ENCODE data around the gene EIF4G3.
A peak's percentile ranks its signal among the peaks of the same experiment; 100 is the strongest.
"Not testable (repeated sequence)": the region's sequence is repeated elsewhere in the genome, so short reads cannot be mapped to it uniquely, and the experiment has no call there.

EIF4G3 gene

DNA sequence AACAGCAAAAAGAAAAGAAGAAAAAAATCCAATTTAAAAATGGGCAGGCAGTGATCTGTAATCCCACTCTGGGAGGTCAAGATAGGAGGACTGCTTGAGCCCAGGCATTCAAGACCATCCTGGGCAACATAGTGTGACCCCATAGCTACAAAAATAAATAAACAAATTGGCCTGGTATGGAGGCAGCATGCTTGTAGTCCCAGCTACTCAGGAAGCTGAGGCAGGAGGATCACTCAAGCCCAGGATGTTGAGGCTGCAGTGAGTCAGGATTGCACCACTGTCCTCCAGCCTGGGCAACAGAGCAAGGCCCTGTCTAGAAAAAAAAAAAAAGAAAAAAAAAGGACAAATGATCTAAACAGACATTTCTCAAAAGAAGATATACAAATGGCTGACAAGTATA is 99.6 kb downstream of the EIF4G3 start:
- no peak for DNase-seq

DNA sequence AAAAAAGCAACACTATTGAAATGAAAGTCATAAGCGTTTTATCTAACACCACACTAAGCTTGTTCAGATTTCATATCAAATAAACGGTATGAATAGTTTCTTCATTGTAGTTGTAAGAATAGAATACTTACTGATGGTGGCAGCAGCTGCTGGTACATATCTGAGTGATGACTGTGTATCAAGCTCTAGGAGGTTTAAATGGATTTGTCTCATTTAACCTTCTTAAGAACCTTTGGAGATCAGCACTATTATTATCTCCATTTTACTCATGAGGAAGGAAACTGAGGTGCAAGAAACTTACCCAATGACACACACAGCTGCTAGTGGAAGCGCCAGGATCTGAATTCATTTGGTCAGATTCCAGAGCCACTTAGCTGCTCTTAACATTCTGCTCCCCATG is 104.0 kb downstream of the EIF4G3 start:
- Mint-ChIP-seq H3K36me3 (peaks cover 16 to 47% of the 10 kb centered on the region in 2 donors), H3K9me3 (no peaks in the 10 kb centered on the region), H3K4me3 (no peak overlapping the region), H3K27me3 (no peaks in the 10 kb centered on the region), H3K27ac (no peak overlapping the region), H3K4me1 (peaks cover 8 to 26% of the 10 kb centered on the region in 2 donors)
- ATAC-seq (replicated peaks) (no peak), DNase-seq (no peak)

More for the DNA sequence above, 99.6 kb downstream of the EIF4G3 start:
- Mint-ChIP-seq H3K27ac (peak overlapping the region; percentile 60), H3K9me3 (no peaks in the 10 kb centered on the region), H3K36me3 (peaks cover 9 to 45% of the 10 kb centered on the region in 2 donors), H3K4me3 (no peak overlapping the region), H3K27me3 (no peaks in the 10 kb centered on the region), H3K4me1 (peaks cover 7 to 26% of the 10 kb centered on the region in 2 donors)
- ATAC-seq (replicated peaks), result no peak

DNA sequence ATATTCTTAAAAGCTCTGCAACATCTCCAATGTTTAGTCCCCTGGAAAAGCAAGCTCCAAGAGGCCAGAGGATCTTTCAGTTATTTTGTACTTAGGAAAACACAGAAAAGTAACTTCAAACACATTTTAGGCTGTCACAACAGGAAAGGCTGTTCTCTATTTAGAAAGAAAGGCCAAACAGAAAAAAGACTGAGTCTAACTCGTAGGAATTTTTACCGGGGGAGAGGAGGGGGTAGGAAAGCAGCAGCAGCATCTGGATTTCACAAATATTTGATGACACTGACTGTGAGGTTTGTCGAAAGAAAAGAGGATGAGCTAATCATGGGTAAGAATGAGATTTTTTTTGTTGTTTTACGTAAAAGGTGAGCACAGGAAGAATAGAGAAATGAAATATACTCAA is 107.1 kb downstream of the EIF4G3 start:
- Mint-ChIP-seq H3K36me3 (peaks cover 15 to 27% of the 10 kb centered on the region in 2 donors), H3K4me3 (no peak overlapping the region), H3K27ac (no peak overlapping the region), H3K4me1 (peaks cover 4 to 11% of the 10 kb centered on the region in 2 donors), H3K27me3 (no peaks in the 10 kb centered on the region), H3K9me3 (no peaks in the 10 kb centered on the region)
- no peak for DNase-seq
- ATAC-seq (replicated peaks), result no peak

GRCh38 chr1:21068937-21069336 is 107.8 kb downstream of the EIF4G3 start:
- H3K27me3 Mint-ChIP-seq, result no peaks in the 10 kb centered on the region
- no peak overlapping the region for H3K27ac Mint-ChIP-seq
- H3K4me1 Mint-ChIP-seq, result peaks cover 4 to 11% of the 10 kb centered on the region in 2 donors
- peak in 1 of 2 donors; percentile 43 for ATAC-seq (replicated peaks)
- H3K4me3 Mint-ChIP-seq, result no peak overlapping the region
- H3K9me3 Mint-ChIP-seq, result no peaks in the 10 kb centered on the region
- no peak for DNase-seq
- peaks cover 15 to 27% of the 10 kb centered on the region in 2 donors for H3K36me3 Mint-ChIP-seq

DNA sequence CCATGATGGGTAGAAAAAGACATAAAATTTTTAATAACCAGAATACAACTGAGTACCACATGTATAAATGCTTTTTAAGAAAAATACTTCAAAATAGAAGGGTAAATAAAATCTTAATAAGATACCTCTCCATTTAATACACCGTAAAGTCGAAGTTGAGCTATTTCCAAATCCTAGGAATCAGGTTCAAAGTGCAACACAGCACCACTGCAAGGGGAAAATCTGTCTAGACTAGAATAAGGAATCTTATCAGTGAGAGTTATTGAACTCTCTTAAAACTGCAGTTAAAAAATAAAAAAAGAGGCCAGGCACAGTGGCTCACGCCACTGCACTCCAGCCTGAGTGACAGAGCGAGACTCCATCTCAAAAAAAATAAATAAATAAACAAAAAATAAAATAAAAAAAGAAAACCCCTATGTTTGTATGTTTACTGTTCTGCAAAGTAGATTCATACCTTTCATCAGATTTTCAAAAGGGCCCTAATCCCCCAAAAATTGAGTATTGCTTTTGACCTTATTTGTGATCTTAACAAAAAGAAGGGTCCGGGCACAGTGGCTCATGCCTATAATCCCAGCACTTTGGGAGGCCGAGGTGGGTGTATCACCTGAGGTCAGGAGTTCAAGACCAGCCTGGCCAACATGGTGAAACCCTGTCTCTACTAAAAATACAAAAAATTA is 109.0 kb downstream of the EIF4G3 start:
- Mint-ChIP-seq H3K36me3 (peaks cover 15 to 20% of the 10 kb centered on the region in 2 donors), H3K27ac (no peak overlapping the region), H3K27me3 (no peaks in the 10 kb centered on the region), H3K4me1 (peaks cover 1 to 7% of the 10 kb centered on the region in 2 donors), H3K4me3 (no peak overlapping the region), H3K9me3 (no peaks in the 10 kb centered on the region)
- DNase-seq (no peak), ATAC-seq (replicated peaks) (no peak)

DNA sequence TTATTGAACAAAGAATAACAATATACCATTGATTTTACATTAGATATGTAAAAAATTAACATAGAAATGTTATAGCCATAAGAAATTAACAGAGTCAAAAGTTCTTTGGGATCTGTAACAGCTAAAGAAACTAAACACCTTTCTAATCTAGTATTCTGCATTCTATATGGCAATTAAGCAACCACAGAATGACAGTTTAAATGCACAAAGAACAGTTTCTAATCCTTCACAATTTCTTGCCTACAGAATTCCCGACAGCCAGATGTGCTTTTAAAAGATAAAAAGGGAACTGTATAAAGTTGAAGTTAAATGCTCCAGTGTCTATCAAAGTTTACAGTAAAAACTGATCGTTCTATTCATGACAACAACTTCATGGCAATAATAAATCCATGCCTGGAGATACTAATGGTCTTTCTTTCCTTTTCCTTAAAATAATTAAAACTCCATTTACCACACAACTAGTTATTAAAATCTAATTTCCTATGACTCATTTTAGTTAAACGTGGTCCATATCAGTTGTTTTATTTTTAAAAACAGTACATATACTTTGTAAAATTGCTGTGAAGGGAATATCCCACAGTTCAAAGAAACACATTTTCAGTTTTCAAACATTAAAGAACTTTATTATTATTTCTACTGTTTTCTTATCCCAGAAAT is 110.2 kb downstream of the EIF4G3 start:
- ATAC-seq (replicated peaks) (no peak), DNase-seq (no peak)
- no peak overlapping the region for H3K4me3 Mint-ChIP-seq
- peaks cover 1 to 7% of the 10 kb centered on the region in 2 donors for H3K4me1 Mint-ChIP-seq
- no peak overlapping the region for H3K27ac Mint-ChIP-seq
- no peaks in the 10 kb centered on the region for H3K9me3 Mint-ChIP-seq
- H3K27me3 Mint-ChIP-seq, result no peaks in the 10 kb centered on the region
- H3K36me3 Mint-ChIP-seq, result peaks cover 13 to 17% of the 10 kb centered on the region in 2 donors

- DNase-seq (no peak), ATAC-seq (replicated peaks) (no peak)
- no peak overlapping the region for H3K4me3 Mint-ChIP-seq
- H3K27me3 Mint-ChIP-seq, result no peaks in the 10 kb centered on the region
- H3K4me1 Mint-ChIP-seq, result peaks cover 4 to 7% of the 10 kb centered on the region in 2 donors
- no peak overlapping the region for H3K27ac Mint-ChIP-seq
- H3K9me3 Mint-ChIP-seq, result no peaks in the 10 kb centered on the region
- peaks cover 13 to 17% of the 10 kb centered on the region in 2 donors for H3K36me3 Mint-ChIP-seq
Measured at GRCh38 chr1:21065851-21066250, 110.8 kb downstream of the EIF4G3 start.

DNA sequence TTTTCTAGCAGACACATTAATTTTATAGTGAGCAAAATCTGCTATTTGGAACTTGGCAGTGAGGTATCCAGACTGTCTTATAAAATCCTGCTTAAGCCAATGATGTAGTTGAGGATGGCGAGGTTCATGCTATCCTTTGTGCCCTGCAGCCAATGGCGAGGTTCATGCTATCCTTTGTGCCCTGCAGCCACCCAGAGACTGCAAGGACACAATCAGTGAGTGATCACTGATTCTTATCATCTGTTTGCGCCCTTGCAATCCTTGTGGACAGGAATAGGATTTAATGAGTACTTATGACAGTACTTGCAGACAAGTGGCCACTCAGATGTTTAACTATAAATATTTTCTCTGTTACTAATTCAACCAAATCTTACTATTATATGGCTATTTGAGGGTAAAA is 112.6 kb downstream of the EIF4G3 start:
- Mint-ChIP-seq H3K4me3 (no peak overlapping the region), H3K27me3 (no peaks in the 10 kb centered on the region), H3K4me1 (peaks cover under 1 to 4% of the 10 kb centered on the region in 2 donors), H3K27ac (no peak overlapping the region), H3K36me3 (peaks cover 7 to 13% of the 10 kb centered on the region in 2 donors), H3K9me3 (no peaks in the 10 kb centered on the region)
- ATAC-seq (replicated peaks) (no peak), DNase-seq (no peak)

- no peaks in the 10 kb centered on the region for H3K9me3 Mint-ChIP-seq
- H3K4me1 Mint-ChIP-seq, result peaks cover 0 to 2% of the 10 kb centered on the region in 2 donors
- H3K27ac Mint-ChIP-seq, result no peak overlapping the region
- H3K27me3 Mint-ChIP-seq, result no peaks in the 10 kb centered on the region
- H3K36me3 Mint-ChIP-seq, result peaks cover 4 to 15% of the 10 kb centered on the region in 2 donors
- no peak for ATAC-seq (replicated peaks)
- no peak overlapping the region for H3K4me3 Mint-ChIP-seq
- DNase-seq, result no peak
Measured at GRCh38 chr1:21060523-21060922, 116.2 kb downstream of the EIF4G3 start.

GRCh38 chr1:21059021-21059420 is 117.7 kb downstream of the EIF4G3 start:
- H3K27me3 Mint-ChIP-seq, result no peaks in the 10 kb centered on the region
- H3K4me3 Mint-ChIP-seq, result no peak overlapping the region
- ATAC-seq (replicated peaks) (no peak), DNase-seq (no peak)
- no peaks in the 10 kb centered on the region for H3K9me3 Mint-ChIP-seq
- no peak overlapping the region for H3K27ac Mint-ChIP-seq
- peaks cover 2 to 15% of the 10 kb centered on the region in 2 donors for H3K36me3 Mint-ChIP-seq
- peaks cover 0 to 2% of the 10 kb centered on the region in 2 donors for H3K4me1 Mint-ChIP-seq

DNA sequence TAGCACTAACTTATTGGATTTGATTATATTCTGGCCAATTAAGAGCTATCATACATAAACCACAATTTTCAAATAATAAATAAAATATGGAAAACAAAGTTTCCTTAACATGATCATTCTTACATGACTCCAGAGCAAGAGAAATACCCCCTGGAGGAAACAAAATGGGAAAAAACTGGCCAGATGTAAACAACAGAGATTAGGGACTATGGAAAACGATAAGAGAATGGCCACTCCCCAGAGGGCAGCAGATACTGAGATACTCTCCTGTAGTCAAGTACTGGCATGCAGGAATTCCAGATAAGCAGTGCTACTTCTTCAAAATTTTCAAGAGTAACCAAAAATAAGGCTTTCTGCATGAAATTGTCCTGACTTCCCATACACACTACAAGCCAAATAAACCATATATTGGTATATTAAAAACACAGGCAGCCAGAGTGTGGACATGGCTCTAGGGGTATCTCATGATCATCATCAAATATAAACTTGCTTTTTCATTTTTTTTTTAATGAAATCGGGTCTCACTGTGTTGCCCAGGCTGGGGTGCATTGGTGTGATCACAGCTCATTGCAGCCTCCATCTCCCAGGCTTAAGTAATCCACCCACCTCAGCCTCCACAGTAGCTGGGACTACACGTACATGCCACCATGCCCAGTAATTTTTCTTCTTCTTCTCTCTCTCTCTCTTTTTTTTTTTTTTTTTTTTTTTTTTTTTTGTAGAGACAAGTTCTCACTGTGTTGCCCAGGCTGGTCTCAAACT is 118.5 kb downstream of the EIF4G3 start:
- ATAC-seq (replicated peaks), result no peak
- Mint-ChIP-seq H3K27me3 (no peaks in the 10 kb centered on the region), H3K9me3 (no peaks in the 10 kb centered on the region), H3K4me3 (no peak overlapping the region), H3K36me3 (peaks cover 2 to 15% of the 10 kb centered on the region in 2 donors), H3K27ac (no peak overlapping the region), H3K4me1 (peaks cover 0 to 2% of the 10 kb centered on the region in 2 donors)
- no peak for DNase-seq

DNA sequence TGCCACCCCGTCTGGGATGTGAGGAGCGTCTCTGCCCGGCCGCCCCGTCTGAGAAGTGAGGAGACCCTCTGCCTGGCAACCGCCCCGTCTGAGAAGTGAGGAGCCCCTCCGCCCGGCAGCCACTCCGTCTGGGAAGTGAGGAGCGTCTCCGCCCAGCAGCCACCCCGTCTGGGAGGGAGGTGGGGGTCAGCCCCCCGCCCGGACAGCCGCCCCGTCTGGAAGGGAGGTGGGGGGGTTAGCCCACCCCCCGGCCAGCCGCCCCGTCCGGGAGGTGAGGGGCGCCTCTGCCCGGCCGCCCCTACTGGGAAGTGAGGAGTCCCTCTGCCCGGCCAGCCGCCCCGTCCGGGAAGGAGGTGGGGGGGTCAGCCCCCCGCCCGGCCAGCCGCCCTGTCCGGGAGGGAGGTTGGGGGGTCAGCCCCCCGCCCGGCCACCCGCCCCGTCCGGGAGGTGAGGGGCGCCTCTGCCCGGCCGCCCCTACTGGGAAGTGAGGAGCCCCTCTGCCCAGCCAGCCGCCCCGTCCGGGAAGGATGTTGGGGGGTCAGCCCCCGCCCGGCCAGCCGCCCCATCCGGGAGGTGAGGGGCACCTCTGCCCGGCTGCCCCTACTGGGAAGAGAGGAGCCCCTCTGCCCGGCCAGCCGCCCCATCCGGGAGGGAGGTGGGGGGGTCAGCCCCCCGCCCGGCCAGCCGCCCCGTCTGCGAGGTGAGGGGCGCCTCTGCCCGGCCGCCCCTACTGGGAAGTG is 123.3 kb downstream of the EIF4G3 start:
- H3K27ac Mint-ChIP-seq, result not testable (repeated sequence)

DNA sequence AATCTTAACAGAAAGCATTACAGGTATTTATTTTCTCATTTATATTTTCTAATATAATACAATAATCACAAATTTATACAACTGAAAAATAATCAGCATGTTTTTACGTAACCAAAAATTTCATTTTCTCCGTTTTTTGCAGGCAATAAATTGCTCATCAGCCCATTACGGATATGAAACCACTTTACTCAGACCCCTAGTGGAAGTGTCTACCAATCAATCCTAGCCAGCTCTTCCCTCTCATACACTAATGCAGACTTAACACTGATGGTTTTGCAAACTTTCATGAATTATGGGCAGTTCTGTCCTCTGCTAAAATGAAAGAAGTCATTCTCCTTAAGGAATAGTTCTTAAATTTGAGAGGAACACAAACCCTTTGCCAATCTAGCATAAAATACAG is 124.7 kb downstream of the EIF4G3 start:
- no peak overlapping the region for H3K27ac Mint-ChIP-seq
- peaks cover 0 to 8% of the 10 kb centered on the region in 2 donors for H3K4me1 Mint-ChIP-seq
- DNase-seq (no peak), ATAC-seq (replicated peaks) (no peak)
- H3K4me3 Mint-ChIP-seq, result no peak overlapping the region
- H3K27me3 Mint-ChIP-seq, result no peaks in the 10 kb centered on the region
- peaks cover 10 to 15% of the 10 kb centered on the region in 2 donors for H3K36me3 Mint-ChIP-seq
- no peaks in the 10 kb centered on the region for H3K9me3 Mint-ChIP-seq

More for the DNA sequence above, 123.3 kb downstream of the EIF4G3 start:
- H3K4me3 Mint-ChIP-seq; H3K9me3 Mint-ChIP-seq; H3K4me1 Mint-ChIP-seq; H3K27me3 Mint-ChIP-seq; DNase-seq; ATAC-seq (replicated peaks): not testable (repeated sequence)
- H3K36me3 Mint-ChIP-seq, result peaks cover 5 to 20% of the 10 kb centered on the region in 2 donors

All from stimulated activated naive B cell treated with anti-CD40 and anti-IgM and Interleukin-4, amounts not matched to agents 10 μg/mL and 1 μg/mL and 100 μg/mL, for 72 hours (primary cell).